Neural progenitor cell (in vitro differentiated cells): ENCODE measurements around the gene P4HA2. TPM values are rescaled to one million over a fixed set of nuclear protein-coding genes. Genes with fewer than 3 reads are reported as not detected.

Experiments
- DNase-seq: peaks from one replicate; pipeline ENCODE4 v3.0.0-alpha.2; 2016; ENCODE audit warnings: low spot score
- H2AFZ ChIP-seq: fragments of 200-600 bp; sonication (generic); replicated peaks from 2 replicates; pipeline ENCODE4 v1.6.1; 2016; ENCODE audit warnings: antibody characterized with exemption
- H3F3A ChIP-seq: fragments of 200-600 bp; sonication (generic); 2 replicates; pipeline ENCODE4 v1.6.1; 2016; ENCODE audit warnings: antibody characterized with exemption, low read depth
- H3K27ac ChIP-seq: fragments of 200-600 bp; sonication (generic); 2 replicates; pipeline ENCODE4 v1.5.1; 2016; ENCODE audit warnings: mild to moderate bottlenecking
- H3K27me3 ChIP-seq: fragments of 200-600 bp; sonication (generic); 2 replicates; pipeline ENCODE4 v1.6.1; 2016; ENCODE audit warnings: mild to moderate bottlenecking, moderate library complexity
- H3K36me3 ChIP-seq: fragments of 200-600 bp; sonication (generic); 2 replicates; pipeline ENCODE4 v1.5.1; 2016
- H3K4me1 ChIP-seq: fragments of 200-600 bp; sonication (generic); 2 replicates; pipeline ENCODE4 v1.6.1; 2016; ENCODE audit warnings: mixed run types
- H3K4me2 ChIP-seq: fragments of 200-600 bp; sonication (generic); 2 replicates; pipeline ENCODE4 v1.6.1; 2016
- H3K4me3 ChIP-seq: fragments of 200-600 bp; sonication (generic); 2 replicates; pipeline ENCODE4 v1.5.1; 2016
- H3K79me2 ChIP-seq: fragments of 200-600 bp; sonication (generic); 2 replicates; pipeline ENCODE4 v1.6.1; 2016; ENCODE audit warnings: low read depth
- H3K9ac ChIP-seq: fragments of 200-600 bp; sonication (generic); 2 replicates; pipeline ENCODE4 v1.6.1; 2016
- H3K9me3 ChIP-seq: fragments of 200-600 bp; sonication (generic); 2 replicates; pipeline ENCODE4 v1.5.1; 2016; ENCODE audit warnings: low read depth
- H4K20me1 ChIP-seq: fragments of 200-600 bp; sonication (generic); 2 replicates; pipeline ENCODE4 v1.6.1; 2016; ENCODE audit warnings: low read depth
- H3K27ac Mint-ChIP-seq: 3 replicates; pipeline ENCODE4 v1.8.0; 2021; ENCODE audit warnings: mixed read lengths
- H3K27me3 Mint-ChIP-seq: 2 replicates; pipeline ENCODE4 v1.8.0; 2022; ENCODE audit warnings: low read depth, mild to moderate bottlenecking, inconsistent platforms, moderate library complexity, mixed read lengths; ENCODE audit not compliant: insufficient read depth
- H3K36me3 Mint-ChIP-seq: 3 replicates; pipeline ENCODE4 v1.8.0; 2021; ENCODE audit warnings: mixed read lengths
- H3K4me1 Mint-ChIP-seq: 3 replicates; pipeline ENCODE4 v1.8.0; 2021; ENCODE audit warnings: mixed read lengths
- H3K4me3 Mint-ChIP-seq: 3 replicates; pipeline ENCODE4 v1.8.0; 2021; ENCODE audit warnings: mild to moderate bottlenecking, moderate library complexity, mixed read lengths
- H3K9me3 Mint-ChIP-seq: 3 replicates; pipeline ENCODE4 v1.8.0; 2020; ENCODE audit warnings: mixed read lengths
- CTCF ChIP-seq: fragments of 200-600 bp; sonication (generic); IDR thresholded peaks from 2 replicates; pipeline ENCODE4 v1.5.1; 2017; ENCODE audit warnings: antibody characterized with exemption, mild to moderate bottlenecking
- EZH2 ChIP-seq: fragments of 200-600 bp; sonication (generic); IDR thresholded peaks from 2 replicates; pipeline ENCODE4 v1.6.1; 2017; ENCODE audit warnings: antibody characterized with exemption, mild to moderate bottlenecking, moderate library complexity
- EZH2phosphoT487 ChIP-seq: fragments of 200-600 bp; sonication (generic); IDR thresholded peaks from 2 replicates; pipeline ENCODE4 v1.6.1; 2017; ENCODE audit warnings: antibody characterized with exemption
- total RNA-seq: library from RNA; depleted of rRNA; stranded (reverse); fragments of >200 nt; gene quantifications from 2 replicates; pipeline ENCODE4 v1.2.3, GENCODE V29; 2015; ENCODE audit warnings: low replicate concordance

The P4HA2 gene
- total RNA-seq, 1 donor from 2014 or later = 15.9 TPM

- DNase-seq = no peak
- Mint-ChIP-seq H3K4me3 (peak overlapping the region; percentile 33), H3K27ac (peak overlapping the region; percentile 66)
Observed at GRCh38 chr5:132254321-132254977, 26.8 kb upstream of the P4HA2 start.

DNA sequence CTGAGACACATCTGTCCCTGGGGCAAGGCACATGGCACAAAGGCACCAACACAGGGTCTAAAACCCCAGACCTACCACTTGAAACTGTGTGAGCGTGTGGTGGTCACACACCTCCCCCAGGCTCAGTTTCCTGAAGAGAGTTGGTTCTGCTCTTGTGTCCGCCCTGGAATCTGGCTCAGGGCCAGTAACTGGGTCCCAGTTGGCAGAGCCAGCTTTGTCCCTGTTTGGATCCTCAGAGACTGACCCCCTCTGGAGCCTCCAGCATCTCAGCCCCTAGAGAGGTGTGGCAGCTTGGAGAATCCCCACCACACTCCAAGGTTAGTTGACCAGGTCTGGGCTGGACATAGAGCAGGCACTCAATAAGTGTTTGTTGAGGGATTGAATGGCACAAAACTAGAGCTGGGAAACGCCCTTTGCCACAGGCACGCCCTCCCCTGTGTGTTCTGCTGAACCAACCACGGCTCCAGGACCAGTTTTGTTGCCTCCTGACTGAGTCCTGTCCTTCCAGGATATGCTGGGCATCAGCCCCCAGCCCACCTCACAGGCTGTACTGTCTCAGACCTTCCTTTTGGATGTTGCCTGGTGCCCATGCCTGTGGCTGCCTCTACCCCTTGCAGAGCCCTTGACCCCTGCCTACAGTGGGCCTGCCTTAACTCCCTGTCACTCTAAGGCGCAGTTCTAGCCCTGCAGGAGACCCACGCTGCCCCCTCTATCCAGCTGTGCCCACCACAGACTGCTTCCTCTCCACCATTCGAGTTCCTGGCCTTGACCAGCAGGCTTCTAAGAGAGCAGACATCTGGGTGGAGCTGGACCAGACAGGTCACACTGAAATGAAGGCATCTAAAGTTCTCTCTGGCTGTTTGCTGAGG, 26.0 kb upstream of the P4HA2 start:
- DNase-seq = no peak

More at GRCh38 chr5:132254321-132254977, 26.8 kb upstream of the P4HA2 start:
- Histone ChIP-seq H3K9ac (no peak overlapping the region), H3K36me3 (no peaks in the 10 kb centered on the region), H2AFZ (no peak overlapping the region), H3K27ac (no peak overlapping the region), H4K20me1 (no peaks in the 10 kb centered on the region), H3K9me3 (no peaks in the 10 kb centered on the region), H3K79me2 (no peaks in the 10 kb centered on the region), H3K4me1 (peaks cover 20% of the 10 kb centered on the region), H3K4me2 (no peak overlapping the region), H3K4me3 (no peak overlapping the region), H3F3A (no peaks in the 10 kb centered on the region), H3K27me3 (peaks cover 19% of the 10 kb centered on the region)
- peaks cover 11% of the 10 kb centered on the region for H3K27me3 Mint-ChIP-seq
- no peak for TF ChIP-seq CTCF
- TF ChIP-seq EZH2phosphoT487 = no peak
- no peak for TF ChIP-seq EZH2
- H3K9me3 Mint-ChIP-seq = no peaks in the 10 kb centered on the region
- peaks cover 24% of the 10 kb centered on the region for H3K4me1 Mint-ChIP-seq
- H3K36me3 Mint-ChIP-seq = no peaks in the 10 kb centered on the region

GRCh38 chr5:132253008-132253441, 25.4 kb upstream of the P4HA2 start:
- Histone ChIP-seq H3K4me3 (no peak overlapping the region), H2AFZ (no peak overlapping the region), H3K4me1 (peaks cover 18% of the 10 kb centered on the region), H3K79me2 (no peaks in the 10 kb centered on the region), H4K20me1 (no peaks in the 10 kb centered on the region), H3K36me3 (no peaks in the 10 kb centered on the region), H3K9ac (no peak overlapping the region), H3K4me2 (no peak overlapping the region), H3F3A (no peaks in the 10 kb centered on the region), H3K27me3 (peaks cover 15% of the 10 kb centered on the region), H3K9me3 (no peaks in the 10 kb centered on the region), H3K27ac (no peak overlapping the region)
- Mint-ChIP-seq H3K9me3 (no peaks in the 10 kb centered on the region), H3K27ac (no peak overlapping the region), H3K27me3 (peaks cover 9% of the 10 kb centered on the region), H3K36me3 (no peaks in the 10 kb centered on the region), H3K4me3 (no peak overlapping the region), H3K4me1 (peaks cover 11% of the 10 kb centered on the region)
- no peak for DNase-seq
- TF ChIP-seq EZH2phosphoT487 = no peak
- no peak for TF ChIP-seq CTCF
- TF ChIP-seq EZH2 = no peak

More for the DNA sequence above, 26.0 kb upstream of the P4HA2 start:
- Histone ChIP-seq H3K9ac (no peak overlapping the region), H3K4me1 (peaks cover 20% of the 10 kb centered on the region), H3K27me3 (peaks cover 19% of the 10 kb centered on the region), H3K4me3 (no peak overlapping the region), H3K36me3 (no peaks in the 10 kb centered on the region), H3K27ac (no peak overlapping the region), H3K79me2 (no peaks in the 10 kb centered on the region), H4K20me1 (no peaks in the 10 kb centered on the region), H2AFZ (no peak overlapping the region), H3K9me3 (no peaks in the 10 kb centered on the region), H3K4me2 (no peak overlapping the region), H3F3A (no peaks in the 10 kb centered on the region)
- no peak for TF ChIP-seq CTCF
- TF ChIP-seq EZH2 = no peak
- TF ChIP-seq EZH2phosphoT487 = no peak
- Mint-ChIP-seq H3K4me3 (no peak overlapping the region), H3K27ac (no peak overlapping the region), H3K27me3 (peaks cover 9% of the 10 kb centered on the region), H3K9me3 (no peaks in the 10 kb centered on the region), H3K4me1 (peaks cover 17% of the 10 kb centered on the region), H3K36me3 (no peaks in the 10 kb centered on the region)
